Measurements from ENCODE around the gene OSBPL1A.

Gene OSBPL1A

GRCh38 chr18:24267878-24268277 is 129.7 kb downstream of the OSBPL1A start:
- DNase-seq (ENCODE audit: low spot score): no peak

DNA sequence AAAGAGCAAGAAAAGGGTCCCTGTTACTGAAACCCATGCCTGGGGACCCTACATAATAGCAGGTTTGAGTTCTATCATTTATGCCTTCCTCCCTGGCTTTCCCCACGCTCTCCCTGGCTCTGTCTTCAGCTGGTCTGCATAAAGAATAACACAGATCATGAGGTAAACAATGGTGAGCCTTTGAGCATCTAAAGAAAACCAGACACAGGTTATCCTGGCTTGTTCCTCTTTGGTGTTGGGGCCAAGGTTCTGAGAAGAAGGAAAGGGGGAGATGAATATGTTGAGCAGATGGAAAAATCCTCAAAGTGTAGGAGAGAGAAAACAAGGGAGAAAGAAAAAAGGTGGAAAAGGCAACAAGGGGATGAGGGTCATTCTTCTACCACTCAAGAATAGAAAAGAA is 131.5 kb downstream of the OSBPL1A start:
- DNase-seq (ENCODE audit: low spot score): no peak

GRCh38 chr18:24265502-24266064 is 132.0 kb downstream of the OSBPL1A start:
- no peak for DNase-seq (ENCODE audit: low spot score)

DNA sequence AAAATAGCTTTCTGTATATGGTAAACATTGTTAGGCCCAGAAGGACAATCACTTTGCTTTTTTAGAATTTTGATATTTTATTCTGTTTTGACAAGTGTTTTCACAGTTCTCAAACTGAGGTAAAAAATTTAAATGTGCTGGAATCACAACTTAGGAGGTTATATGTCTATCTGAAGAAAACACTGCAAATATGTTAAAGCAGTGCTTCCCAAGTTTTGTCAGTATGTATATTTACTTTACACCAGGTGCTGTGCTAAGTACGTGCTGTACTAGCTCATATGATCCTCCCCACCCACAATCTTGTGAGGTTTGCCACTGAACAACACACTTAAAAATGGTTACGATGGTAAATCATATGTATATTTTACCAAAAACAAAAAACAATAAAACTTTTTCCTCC is 134.6 kb downstream of the OSBPL1A start:
- no peak for DNase-seq (ENCODE audit: low spot score)

DNA sequence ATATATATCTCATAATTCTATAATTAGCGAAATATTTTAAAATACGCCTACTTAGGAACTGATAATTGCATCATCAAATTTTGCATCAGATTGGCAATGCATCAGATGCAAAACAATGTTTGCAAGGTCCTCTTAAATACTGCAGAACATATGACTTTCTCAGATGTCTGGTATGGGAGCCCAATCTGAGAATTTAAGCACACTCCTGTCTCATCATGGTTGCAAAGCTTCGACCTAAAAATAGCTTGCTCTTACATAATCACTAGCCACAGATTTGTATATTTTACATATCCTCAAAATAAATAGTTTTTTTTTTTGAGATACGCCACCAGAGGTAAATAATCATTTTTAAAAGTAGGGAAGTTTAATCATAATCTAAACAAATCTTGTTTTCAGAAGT is 135.5 kb downstream of the OSBPL1A start:
- no peak for DNase-seq (ENCODE audit: low spot score)

GRCh38 chr18:24259869-24260641 is 137.6 kb downstream of the OSBPL1A start:
- no peak for DNase-seq (ENCODE audit: low spot score)

GRCh38 chr18:24254071-24254470 is 143.6 kb downstream of the OSBPL1A start:
- no peak for DNase-seq (ENCODE audit: low spot score)

DNA sequence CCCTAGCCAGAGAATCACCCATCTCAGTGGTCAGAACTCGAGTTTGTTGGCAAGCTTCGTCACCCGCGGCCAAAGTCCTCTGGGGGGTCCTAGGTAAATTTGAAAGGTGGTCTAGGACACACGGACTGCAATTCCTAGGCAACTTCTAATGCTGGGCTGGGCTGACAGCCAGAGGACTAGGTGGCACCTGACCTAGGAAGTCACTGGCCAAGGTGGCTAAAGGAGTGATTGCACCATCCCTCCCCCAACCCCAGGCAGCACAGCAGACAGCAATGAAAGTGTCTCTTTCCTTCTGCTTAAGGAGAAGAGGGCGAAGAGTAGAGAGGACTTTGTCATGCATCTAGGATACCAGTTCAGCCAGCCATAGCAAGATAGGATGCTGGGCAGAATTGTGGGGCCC is 147.9 kb downstream of the OSBPL1A start:
- DNase-seq (ENCODE audit: low spot score): no peak

DNA sequence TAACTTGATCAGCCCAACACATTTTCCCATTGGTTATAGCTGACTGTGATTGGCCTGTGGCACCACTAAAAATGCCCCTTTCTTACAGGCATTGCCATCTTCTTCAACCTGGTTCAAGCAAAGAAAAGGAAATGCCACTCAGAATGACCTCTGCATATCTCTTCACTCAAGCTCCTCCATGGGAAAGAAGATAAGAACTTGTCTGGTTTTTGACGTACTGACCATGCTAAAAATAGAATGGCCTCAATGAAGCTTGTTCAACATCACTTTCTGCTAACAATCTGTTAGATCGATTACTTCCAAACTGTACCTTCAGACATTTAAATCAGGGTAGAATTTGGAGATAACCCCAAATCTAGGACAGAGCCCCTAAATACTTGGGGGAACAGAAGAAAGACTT is 149.3 kb downstream of the OSBPL1A start:
- DNase-seq (ENCODE audit: low spot score): no peak

DNA sequence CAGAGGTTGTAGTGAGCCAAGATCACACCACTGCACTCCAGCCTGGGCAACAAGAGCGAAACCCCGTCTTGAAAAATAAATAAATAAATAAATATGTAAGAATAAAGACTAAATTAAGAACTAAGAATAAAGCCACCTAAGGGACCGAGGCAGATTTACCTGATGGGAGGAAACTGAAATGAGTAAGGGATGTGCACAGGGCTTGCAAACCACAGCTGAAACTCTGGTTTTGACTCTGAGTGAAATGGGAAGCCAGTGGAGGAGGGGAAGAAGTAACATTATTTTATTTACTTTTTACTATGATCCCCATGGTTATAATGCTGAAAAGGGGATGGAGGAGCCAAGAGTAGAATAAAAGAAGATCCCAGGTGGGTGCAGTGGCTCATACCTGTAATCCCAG is 151.5 kb downstream of the OSBPL1A start:
- no peak for DNase-seq (ENCODE audit: low spot score)

DNA sequence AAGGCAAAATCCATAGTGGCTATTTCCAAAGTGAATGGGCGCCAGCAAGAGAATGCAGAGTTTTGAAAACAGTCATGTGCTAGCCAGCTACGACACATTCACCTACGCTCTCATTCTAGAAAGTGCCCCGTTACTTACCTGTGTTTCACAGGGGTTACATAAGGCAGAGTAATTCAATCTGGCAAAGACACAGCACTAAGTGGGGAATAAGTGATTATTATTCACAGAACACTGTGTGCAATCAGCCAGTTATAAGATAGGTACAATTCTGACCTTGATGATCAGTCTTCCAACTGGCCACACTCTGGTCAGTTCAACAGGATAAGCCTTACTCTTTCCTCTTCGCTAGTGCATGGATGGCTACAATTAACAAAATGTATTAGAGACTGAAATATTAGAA is 152.9 kb downstream of the OSBPL1A start:
- no peak for DNase-seq (ENCODE audit: low spot score)

GRCh38 chr18:24243677-24244076 is 153.9 kb downstream of the OSBPL1A start:
- no peak for DNase-seq (ENCODE audit: low spot score)

DNA sequence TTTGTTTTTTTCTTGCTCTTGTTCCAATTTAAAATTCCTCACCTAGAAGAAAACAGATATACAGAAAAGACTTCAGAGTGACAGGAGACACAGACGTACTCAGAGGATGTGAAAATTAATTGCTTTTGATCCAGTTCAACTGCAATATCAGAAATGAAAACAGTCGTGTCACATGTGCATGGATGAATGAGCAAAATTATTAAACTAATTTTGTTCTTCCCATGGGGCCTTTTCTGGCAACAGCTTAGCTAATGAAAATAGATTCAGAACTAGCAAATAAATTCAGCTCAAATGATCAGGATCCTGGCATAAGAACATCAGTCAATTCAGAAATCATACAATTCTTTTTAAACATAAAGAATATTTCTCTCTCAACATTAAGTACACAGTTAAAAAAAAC is 158.3 kb downstream of the OSBPL1A start:
- no peak for DNase-seq (ENCODE audit: low spot score)

- no peak for DNase-seq (ENCODE audit: low spot score)
Observed at GRCh38 chr18:24238387-24238786, 159.2 kb downstream of the OSBPL1A start.

DNA sequence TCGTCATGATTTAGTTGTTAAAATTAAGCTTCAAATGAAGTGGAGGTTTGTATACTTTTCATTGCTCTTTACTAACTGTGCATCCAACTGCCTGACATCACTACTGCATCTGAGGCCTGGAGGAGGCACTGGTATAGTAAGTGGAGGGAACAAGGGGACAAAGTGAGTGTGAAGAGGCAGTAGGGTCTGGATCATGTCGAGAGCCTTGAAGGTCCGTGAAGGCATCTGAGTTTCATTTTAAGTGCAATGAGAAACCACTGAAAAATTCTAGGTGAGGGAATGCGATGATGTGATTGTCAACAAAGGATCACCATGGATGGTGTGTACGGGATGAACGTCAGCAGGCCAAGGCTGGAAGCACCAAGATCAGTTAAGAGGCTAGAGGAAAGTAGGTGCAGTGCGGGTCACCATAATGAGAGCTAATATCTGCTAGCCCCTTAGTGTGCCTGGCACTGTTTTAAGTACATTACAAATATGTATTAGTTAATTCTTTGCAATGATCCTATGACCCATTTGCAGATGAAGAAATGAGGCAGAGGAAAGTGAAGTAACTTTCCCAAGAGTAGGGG is 162.7 kb downstream of the OSBPL1A start:
- no peak for DNase-seq (ENCODE audit: low spot score)

DNA sequence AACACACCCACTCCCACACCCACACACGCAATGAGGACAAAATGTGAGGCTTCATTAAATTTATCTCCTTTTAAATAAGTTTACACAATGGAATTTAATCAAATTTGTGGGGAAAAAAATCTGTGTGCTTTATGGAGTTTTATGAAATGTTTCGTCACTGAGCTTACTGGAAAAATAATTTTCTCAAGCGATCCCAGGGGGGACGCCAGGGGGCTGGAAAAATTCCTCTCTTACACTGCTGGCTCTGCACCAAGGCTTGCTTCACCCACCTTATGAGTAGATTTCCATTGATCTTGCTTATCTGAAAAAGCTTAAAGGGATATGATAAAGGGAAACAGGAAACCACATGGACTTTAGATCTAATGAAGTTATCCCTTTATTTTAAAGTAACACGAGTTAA is 163.3 kb downstream of the OSBPL1A start:
- no peak for DNase-seq (ENCODE audit: low spot score)

DNA sequence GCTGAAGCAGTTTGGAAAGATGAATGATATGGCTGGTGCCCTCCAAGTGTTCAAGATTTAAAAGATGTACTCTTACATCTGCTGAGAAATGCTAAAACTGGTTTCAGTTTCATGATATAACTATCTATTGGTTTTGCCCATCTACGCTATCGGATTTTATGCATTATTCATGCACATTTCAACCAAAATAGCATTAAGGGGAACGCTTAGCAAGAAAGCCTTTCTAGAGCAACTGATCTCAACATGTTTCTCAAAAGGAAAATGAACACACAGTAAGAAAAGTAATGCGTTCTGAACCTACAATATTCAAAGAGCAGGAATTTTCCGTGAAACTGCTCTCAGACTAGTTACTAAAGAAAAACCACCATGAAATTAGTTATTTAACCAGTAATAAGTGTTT is 164.8 kb downstream of the OSBPL1A start:
- DNase-seq (ENCODE audit: low spot score): no peak

DNA sequence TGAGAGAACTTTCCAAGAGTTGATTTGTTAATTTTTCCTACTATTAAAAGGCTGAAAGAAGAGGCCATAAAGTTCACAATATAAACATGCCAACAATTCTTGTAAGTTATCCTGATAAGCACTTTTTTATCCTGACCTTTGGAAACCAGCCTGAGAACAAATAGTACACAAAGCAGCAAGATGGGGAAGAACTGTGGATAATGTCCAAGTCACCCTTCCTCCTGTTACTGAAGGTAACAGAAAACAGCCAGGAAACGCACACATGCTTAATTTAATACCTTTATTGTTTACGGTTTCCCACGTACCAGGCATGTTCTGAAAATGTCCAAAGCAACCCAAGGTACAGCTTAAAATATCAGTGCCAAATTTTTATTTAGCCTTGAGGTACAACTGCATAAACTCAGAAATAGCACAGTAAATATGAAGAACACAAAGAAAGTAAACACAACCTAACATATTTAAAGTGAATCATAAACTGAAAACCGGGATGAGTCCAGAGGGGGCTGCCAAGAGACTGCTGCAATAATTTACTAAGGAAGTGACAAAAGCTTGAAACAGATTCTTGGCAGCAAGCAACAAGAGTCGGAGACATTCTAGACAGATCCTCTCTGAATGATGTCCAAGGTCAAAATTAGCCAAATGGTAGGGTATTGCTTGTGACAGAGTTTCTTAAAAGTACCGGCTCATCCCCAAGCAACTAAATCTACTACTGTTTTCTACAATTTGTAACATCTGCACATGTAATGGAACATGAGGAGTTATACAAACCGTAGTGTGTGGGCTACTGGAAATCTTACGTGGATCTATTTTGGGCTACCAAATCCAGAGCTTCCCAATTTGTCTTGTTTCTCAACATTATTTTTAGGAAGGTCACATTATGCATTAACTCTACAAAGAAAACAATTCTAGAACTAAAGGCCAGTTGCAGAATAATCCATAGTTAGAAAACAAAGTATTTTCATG is 165.6 kb downstream of the OSBPL1A start:
- DNase-seq (ENCODE audit: low spot score): no peak

DNA sequence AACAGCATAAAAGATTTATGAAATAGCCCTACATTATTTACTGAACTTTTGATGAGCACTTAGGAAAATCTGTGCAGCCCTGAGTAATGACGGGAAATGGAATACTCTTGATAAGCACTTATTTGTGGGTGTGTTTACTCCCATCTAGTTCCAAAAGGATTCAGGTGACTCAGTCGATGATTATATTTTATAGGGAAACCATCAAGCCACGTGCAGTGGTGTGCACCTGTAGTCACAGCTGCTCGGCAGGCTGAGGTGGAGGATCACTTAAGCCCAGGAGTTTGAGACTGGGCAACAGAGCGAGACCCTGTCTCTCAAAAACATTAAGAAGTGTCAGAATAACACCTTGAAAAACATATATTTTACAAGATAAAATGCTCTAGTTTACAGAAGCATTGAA is 166.9 kb downstream of the OSBPL1A start:
- DNase-seq (ENCODE audit: low spot score): no peak

DNA sequence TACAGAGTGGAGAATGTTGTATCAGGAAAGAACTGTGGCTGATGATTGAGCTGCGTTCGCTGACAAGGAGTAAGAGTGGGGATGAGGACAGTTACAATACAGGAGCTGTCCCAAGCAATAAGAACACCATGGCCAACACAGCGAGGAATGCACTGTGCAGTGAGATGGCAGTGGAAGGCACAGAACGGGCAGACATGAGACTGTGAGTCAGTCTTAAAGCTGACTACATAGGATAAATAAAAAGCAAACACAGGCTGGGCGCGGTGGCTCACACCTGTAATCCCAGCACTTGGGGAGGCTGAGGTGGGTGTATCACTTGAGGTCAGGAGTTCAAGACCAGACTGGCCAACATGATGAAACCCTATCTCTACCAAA is 169.0 kb downstream of the OSBPL1A start:
- DNase-seq (ENCODE audit: low spot score): no peak

GRCh38 chr18:24227977-24228666 is 169.5 kb downstream of the OSBPL1A start:
- DNase-seq (ENCODE audit: low spot score): no peak

- no peak for DNase-seq (ENCODE audit: low spot score)
Observed at GRCh38 chr18:24220318-24220688, 177.3 kb downstream of the OSBPL1A start.

All from ecto neural progenitor cell (in vitro differentiated cells).